AG09319 (cell line): ENCODE measurements around the gene FGF22.

Experiments
- DNase-seq: peaks from one replicate; pipeline ENCODE4 v3.0.0-alpha.2; 2010; ENCODE audit warnings: low read depth; ENCODE audit errors: extremely low read depth
- CTCF ChIP-seq: IDR thresholded peaks from 2 replicates; pipeline ENCODE4 v1.5.1; 2011; ENCODE audit warnings: low read depth, mild to moderate bottlenecking, inconsistent platforms, low read length, moderate library complexity

FGF22 gene

GRCh38 chr19:610071-610800 is 29.4 kb upstream of the FGF22 start:
- DNase-seq = no peak
- no peak for TF ChIP-seq CTCF

GRCh38 chr19:610801-611480 is 28.7 kb upstream of the FGF22 start:
- DNase-seq = no peak
- no peak for TF ChIP-seq CTCF

GRCh38 chr19:611481-611868 is 28.2 kb upstream of the FGF22 start:
- no peak for DNase-seq
- TF ChIP-seq CTCF = no peak

GRCh38 chr19:612941-613340 is 26.7 kb upstream of the FGF22 start:
- TF ChIP-seq CTCF = no peak

GRCh38 chr19:613732-614567 is 25.7 kb upstream of the FGF22 start:
- no peak for DNase-seq
- TF ChIP-seq CTCF = no peak

More at GRCh38 chr19:612941-613340, 26.7 kb upstream of the FGF22 start:
- DNase-seq = no peak

- DNase-seq = no peak
- no peak for TF ChIP-seq CTCF
These were observed 24.1 kb upstream of the FGF22 start for GRCh38 chr19:615619-616018.
